IMR-90 (cell line): ENCODE data around the gene FOXI1. TPM values are rescaled to one million over a fixed set of nuclear protein-coding genes. Genes with fewer than 3 reads are reported as not detected.

Experiments used
- ATAC-seq: fragments of 200-7000 bp; cut with Tn5 transposase; 2 replicates; pipeline ENCODE4 v1.9.1; 2020; ENCODE audit warnings: low read depth, mild to moderate bottlenecking, moderate library complexity
- BruUV-seq: library from RNA; stranded (reverse); fragments of 400-500 nt; replicated peaks from 2 replicates; lab custom pipeline; 2021; lab: Mats Ljungman, UMichigan
- CTCF ChIA-PET: fragments of 300-600 bp; formaldehyde crosslinking; extraction: SDS; loops from one replicate; lab custom pipeline; 2021; ENCODE audit warnings: antibody characterized with exemption; lab: Yijun Ruan, JAX
- POLR2A ChIA-PET: fragments of 300-600 bp; sonication (Branson Sonifier 250); formaldehyde crosslinking; loops from one replicate; lab custom pipeline; 2022; ENCODE audit warnings: antibody characterized with exemption; ENCODE audit not compliant: unreplicated experiment; lab: Charles Lee
- DNase-seq: peaks from one replicate; pipeline ENCODE4 v3.0.0; 2013
- H2AFZ ChIP-seq: replicated peaks from 2 replicates; pipeline ENCODE3; 2013; ENCODE audit warnings: low read length, mild to moderate bottlenecking; ENCODE audit not compliant: poor library complexity
- H2AK5ac ChIP-seq: 2 replicates; pipeline ENCODE4 v1.6.1; 2013; ENCODE audit warnings: low read depth, low read length, inconsistent platforms
- H2AK9ac ChIP-seq: replicated peaks from 2 replicates; pipeline ENCODE3; 2013; ENCODE audit warnings: mild to moderate bottlenecking, low read depth, low read length, moderate library complexity; ENCODE audit not compliant: poor library complexity
- H2BK120ac ChIP-seq: 2 replicates; pipeline ENCODE4 v1.6.1; 2013; ENCODE audit warnings: low read depth, low read length, inconsistent platforms
- H2BK15ac ChIP-seq: 3 replicates; pipeline ENCODE4 v1.6.1; 2013; ENCODE audit warnings: low read depth, low read length, inconsistent platforms
- H2BK20ac ChIP-seq: 2 replicates; pipeline ENCODE4 v1.6.1; 2013; ENCODE audit warnings: low read depth, mild to moderate bottlenecking, inconsistent platforms, low read length, moderate library complexity
- H2BK5ac ChIP-seq: 2 replicates; pipeline ENCODE4 v1.6.1; 2013; ENCODE audit warnings: mild to moderate bottlenecking, low read depth, low read length, inconsistent platforms; ENCODE audit not compliant: poor library complexity, severe bottlenecking
- H3K14ac ChIP-seq: replicated peaks from 2 replicates; pipeline ENCODE4 v1.6.1; 2013; ENCODE audit warnings: low read depth, low read length, inconsistent platforms
- H3K18ac ChIP-seq: 2 replicates; pipeline ENCODE4 v1.6.1; 2013; ENCODE audit warnings: low read depth, low read length, control low read depth
- H3K23ac ChIP-seq: 2 replicates; pipeline ENCODE4 v1.6.1; 2013; ENCODE audit warnings: low read depth, low read length, inconsistent platforms
- H3K27ac ChIP-seq: 2 replicates; pipeline ENCODE4 v1.5.1; 2013; ENCODE audit warnings: mild to moderate bottlenecking, control low read depth, low read length; ENCODE audit not compliant: insufficient read depth
- H3K27me3 ChIP-seq: 2 replicates; pipeline ENCODE4 v1.6.1; 2013; ENCODE audit warnings: low read length; ENCODE audit not compliant: control insufficient read depth, insufficient read depth
- H3K36me3 ChIP-seq: 2 replicates; pipeline ENCODE4 v1.6.1; 2013; ENCODE audit warnings: low read length, mixed read lengths; ENCODE audit not compliant: control insufficient read depth, insufficient read depth
- H3K4ac ChIP-seq: 2 replicates; pipeline ENCODE4 v1.6.1; 2013; ENCODE audit warnings: low read depth, low read length, inconsistent platforms
- H3K4me1 ChIP-seq: 2 replicates; pipeline ENCODE4 v1.6.1; 2013; ENCODE audit warnings: low read length, mixed read lengths; ENCODE audit not compliant: control insufficient read depth, insufficient read depth
- H3K4me2 ChIP-seq: 2 replicates; pipeline ENCODE4 v1.6.1; 2013; ENCODE audit warnings: low read depth, mild to moderate bottlenecking, control low read depth, low read length, moderate library complexity
- H3K4me3 ChIP-seq: 2 replicates; pipeline ENCODE4 v1.5.1; 2013; ENCODE audit warnings: low read depth, mild to moderate bottlenecking, control low read depth, low read length, moderate library complexity; ENCODE audit not compliant: insufficient read depth
- H3K56ac ChIP-seq: 2 replicates; pipeline ENCODE4 v1.6.1; 2013; ENCODE audit warnings: low read length, inconsistent platforms; ENCODE audit not compliant: insufficient read depth; ENCODE audit errors: extremely low read depth
- H3K79me1 ChIP-seq, 2 experiments: 2 replicates each; pipeline ENCODE4 v1.6.1; 2013; ENCODE audit warnings: low read length in 2 of 2, inconsistent platforms in 1 of 2, low read depth in 1 of 2
- H3K9ac ChIP-seq: 2 replicates; pipeline ENCODE4 v1.6.1; 2013; ENCODE audit warnings: low read depth, low read length, control low read depth
- H3K9me1 ChIP-seq: 2 replicates; pipeline ENCODE4 v1.6.1; 2013; ENCODE audit warnings: low read length, inconsistent platforms; ENCODE audit not compliant: insufficient read depth
- H3K9me3 ChIP-seq: 2 replicates; pipeline ENCODE4 v1.6.1; 2013; ENCODE audit warnings: low read length; ENCODE audit not compliant: control insufficient read depth, insufficient read depth
- H4K20me1 ChIP-seq: 2 replicates; pipeline ENCODE4 v1.6.1; 2013; ENCODE audit warnings: low read length, inconsistent platforms; ENCODE audit not compliant: insufficient read depth
- H4K5ac ChIP-seq: 2 replicates; pipeline ENCODE4 v1.6.1; 2013; ENCODE audit warnings: mild to moderate bottlenecking, low read depth, low read length, control low read depth
- H4K8ac ChIP-seq, 2 experiments: 2 replicates each; pipeline ENCODE4 v1.6.1; 2013; ENCODE audit warnings: low read depth in 2 of 2, low read length in 2 of 2, control low read depth in 1 of 2, inconsistent platforms in 1 of 2
- H4K91ac ChIP-seq: 2 replicates; pipeline ENCODE4 v1.6.1; 2013; ENCODE audit warnings: low read depth, low read length, inconsistent platforms; ENCODE audit not compliant: insufficient read depth
- ELK1 ChIP-seq: fragments of 150-350 bp; IDR thresholded peaks from 2 replicates; pipeline ENCODE4 v1.6.1; 2016; ENCODE audit warnings: low read depth, mild to moderate bottlenecking, low read length, moderate library complexity, borderline replicate concordance
- FOS ChIP-seq: fragments of 150-350 bp; IDR thresholded peaks from 2 replicates; pipeline ENCODE4 v1.6.1; 2016; ENCODE audit warnings: low read depth, low read length
- MAFK ChIP-seq: IDR thresholded peaks from 2 replicates; pipeline ENCODE4 v1.6.1; 2012; ENCODE audit warnings: low read depth, low read length, improper control_type of control experiment
- NFE2L2 ChIP-seq: fragments of 150-350 bp; IDR thresholded peaks from 2 replicates; pipeline ENCODE4 v1.6.1; 2016; ENCODE audit warnings: low read depth, mild to moderate bottlenecking, low read length
- RAD21 ChIP-seq: IDR thresholded peaks from 2 replicates; pipeline ENCODE4 v1.6.1; 2012; ENCODE audit warnings: low read length, improper control_type of control experiment
- SMC3 ChIP-seq: fragments of 150-350 bp; IDR thresholded peaks from 2 replicates; pipeline ENCODE4 v1.6.1; 2016; ENCODE audit warnings: low read depth, mild to moderate bottlenecking, antibody characterized with exemption, low read length, moderate library complexity
- WGBS, 2 experiments: methylation state at CpG; one replicate each; pipeline versions ENCODE4 v1.1.5 to v1.1.7; 2013; ENCODE audit warnings: missing lambda C conversion rate in 2 of 2; ENCODE audit not compliant: insufficient read length in 1 of 2; ENCODE audit errors: extremely low coverage in 2 of 2; 5-methylcytosine and 5-hydroxymethylcytosine counted together
- dilution Hi-C: fragments of 300-500 bp; cut with HindIII; formaldehyde crosslinking; loops from one replicate; pipeline ENCODE4 v1.14.3; 2018; ENCODE audit warnings: low sequenced_read_pairs; ENCODE audit not compliant: unreplicated experiment
- in situ Hi-C: fragments of 300-500 bp; cut with MboI; formaldehyde crosslinking; loops from 3 replicates; pipeline ENCODE4 v1.14.3; 2019; ENCODE audit warnings: low sequenced_read_pairs, inconsistent platforms, mixed read lengths
- intact Hi-C: fragments of 100-400 bp; cut with micrococcal nuclease; formaldehyde crosslinking; loops from 2 replicates; pipeline ENCODE4 v1.10.0; 2022
- polyA plus RNA-seq, 3 experiments: library from polyadenylated mRNA; depleted of rRNA; stranded (reverse); fragments of >200 nt; gene quantifications; 2 replicates each; pipeline ENCODE4 v1.2.3, GENCODE V29; 2012; ENCODE audit warnings: low replicate concordance in 1 of 3
- total RNA-seq: library from RNA; depleted of rRNA; stranded (reverse); fragments of >200 nt; gene quantifications from 2 replicates; pipeline ENCODE4 v1.2.3, GENCODE V29; 2012

FOXI1 gene
- total and polyA plus RNA-seq, 2 of the 4 experiments (the other 2 are of a cell fraction): not detected

GRCh38 chr5:170080786-170081445 lies 24.8 kb upstream of the FOXI1 start:
- Histone ChIP-seq H4K91ac (no peak overlapping the region), H4K5ac (no peak overlapping the region), H3K9ac (no peak overlapping the region), H2AK5ac (no peak overlapping the region), H4K20me1 (no peaks in the 10 kb centered on the region), H3K79me1 (no peaks in the 10 kb centered on the region), H3K4me3 (no peak overlapping the region), H3K4ac (no peak overlapping the region), H3K18ac (no peak overlapping the region), H3K23ac (no peak overlapping the region), H2AFZ (peak overlapping the region; percentile 27), H3K9me3 (no peaks in the 10 kb centered on the region), H3K36me3 (no peaks in the 10 kb centered on the region), H2BK15ac (no peak overlapping the region), H3K56ac (no peak overlapping the region), H2AK9ac (no peak overlapping the region), H3K27ac (no peak overlapping the region), H2BK120ac (no peak overlapping the region), H4K8ac (no peak overlapping the region), H2BK5ac (no peak overlapping the region), H2BK20ac (no peak overlapping the region), H3K27me3 (no peaks in the 10 kb centered on the region; the same call in 1 of the 2 replicates), H3K14ac (no peak overlapping the region), H3K9me1 (no peaks in the 10 kb centered on the region), H3K4me2 (no peak overlapping the region), H3K4me1 (no peaks in the 10 kb centered on the region)
- ATAC-seq: no peak
- DNase-seq: no peak
- POLR2A ChIA-PET: no interaction called here
- intact Hi-C loops (no loop called here), dilution Hi-C loops (no loop called here), in situ Hi-C loops (no loop called here)
- TF ChIP-seq SMC3 (no peak), ELK1 (no peak), RAD21 (no peak), MAFK (no peak), FOS (no peak), NFE2L2 (no peak)
- no TSS peak for BruUV-seq
- CTCF ChIA-PET: interaction anchor here (0.8 kb wide), 1 partner anchor 10 kb away, joined by 4 read pairs; no protein-coding TSS in a partner anchor
- WGBS, 2 experiments: 36% methylated on average over 4 of the region's 8 CpGs; no CpG with 5 or more reads in 1 of the 2 experiments
